Measurements from ENCODE around the gene B9D1. TPM values are rescaled to one million over a fixed set of nuclear protein-coding genes. Genes with fewer than 3 reads are reported as not detected.

Gene B9D1
- total RNA-seq, 1 donor from 2014 or later = 6.7 TPM

DNA sequence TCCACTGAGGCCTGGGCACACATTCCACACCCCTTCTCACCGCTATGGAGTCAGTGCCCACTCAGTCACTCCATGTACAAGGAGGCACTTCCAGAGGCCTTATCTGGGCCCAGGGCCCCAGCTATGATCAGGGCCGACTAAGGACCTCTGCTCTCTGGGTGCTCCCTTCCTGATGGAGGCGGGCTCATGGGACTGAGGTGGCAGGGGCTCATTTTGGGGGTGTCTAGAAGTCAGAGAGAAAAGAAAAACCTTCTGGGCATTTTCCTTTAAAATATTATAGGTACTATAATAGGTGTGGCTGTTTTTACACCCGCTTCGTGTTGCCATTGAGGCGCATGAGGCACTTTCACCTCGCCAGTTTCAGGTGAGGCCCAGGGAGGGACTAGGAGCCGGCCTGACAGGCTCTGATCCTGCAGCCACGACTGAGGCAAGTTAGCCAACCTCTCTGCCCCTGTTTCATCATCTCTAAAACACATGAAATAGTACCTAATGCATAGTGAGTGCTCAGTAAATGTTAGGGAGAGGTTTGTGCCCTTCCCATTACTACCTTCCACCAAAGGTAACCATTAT is 14.4 kb downstream of the B9D1 start:
- Mint-ChIP-seq H3K9me3 (no peaks in the 10 kb centered on the region), H3K27me3 (peaks cover 5% of the 10 kb centered on the region), H3K36me3 (ENCODE audit: low read depth) (no peaks in the 10 kb centered on the region), H3K27ac (no peak overlapping the region), H3K4me1 (peaks cover 8% of the 10 kb centered on the region), H3K4me3 (no peak overlapping the region)
- CTCF ChIA-PET = no interaction called here
- intact Hi-C loops (cut with micrococcal nuclease) = no loop called here
- DNase-seq (no peak), ATAC-seq (ENCODE audit: low read depth) (no peak)
- TF ChIP-seq CTCF (IDR thresholded peaks at IDR 0.05) = no peak
- POLR2A ChIA-PET = no interaction called here

- H3K9me3 Mint-ChIP-seq = no peaks in the 10 kb centered on the region
- CTCF ChIA-PET = interaction anchor here (0.7 kb wide), 1 partner anchor 9 kb away, joined by 3 read pairs; no protein-coding TSS in a partner anchor
- no peak for TF ChIP-seq CTCF (IDR thresholded peaks at IDR 0.05)
- no peak overlapping the region for H3K27ac Mint-ChIP-seq
- peaks cover 8% of the 10 kb centered on the region for H3K4me1 Mint-ChIP-seq
- ATAC-seq (ENCODE audit: low read depth) (peak; percentile 40), DNase-seq (no peak)
- no peak overlapping the region for H3K4me3 Mint-ChIP-seq
- no peaks in the 10 kb centered on the region for H3K36me3 Mint-ChIP-seq (ENCODE audit: low read depth)
- POLR2A ChIA-PET = no interaction called here
- H3K27me3 Mint-ChIP-seq = peaks cover 5% of the 10 kb centered on the region
- intact Hi-C loops (cut with micrococcal nuclease) = no loop called here
Measured at GRCh38 chr17:19347323-19348080, 15.0 kb downstream of the B9D1 start.

DNA sequence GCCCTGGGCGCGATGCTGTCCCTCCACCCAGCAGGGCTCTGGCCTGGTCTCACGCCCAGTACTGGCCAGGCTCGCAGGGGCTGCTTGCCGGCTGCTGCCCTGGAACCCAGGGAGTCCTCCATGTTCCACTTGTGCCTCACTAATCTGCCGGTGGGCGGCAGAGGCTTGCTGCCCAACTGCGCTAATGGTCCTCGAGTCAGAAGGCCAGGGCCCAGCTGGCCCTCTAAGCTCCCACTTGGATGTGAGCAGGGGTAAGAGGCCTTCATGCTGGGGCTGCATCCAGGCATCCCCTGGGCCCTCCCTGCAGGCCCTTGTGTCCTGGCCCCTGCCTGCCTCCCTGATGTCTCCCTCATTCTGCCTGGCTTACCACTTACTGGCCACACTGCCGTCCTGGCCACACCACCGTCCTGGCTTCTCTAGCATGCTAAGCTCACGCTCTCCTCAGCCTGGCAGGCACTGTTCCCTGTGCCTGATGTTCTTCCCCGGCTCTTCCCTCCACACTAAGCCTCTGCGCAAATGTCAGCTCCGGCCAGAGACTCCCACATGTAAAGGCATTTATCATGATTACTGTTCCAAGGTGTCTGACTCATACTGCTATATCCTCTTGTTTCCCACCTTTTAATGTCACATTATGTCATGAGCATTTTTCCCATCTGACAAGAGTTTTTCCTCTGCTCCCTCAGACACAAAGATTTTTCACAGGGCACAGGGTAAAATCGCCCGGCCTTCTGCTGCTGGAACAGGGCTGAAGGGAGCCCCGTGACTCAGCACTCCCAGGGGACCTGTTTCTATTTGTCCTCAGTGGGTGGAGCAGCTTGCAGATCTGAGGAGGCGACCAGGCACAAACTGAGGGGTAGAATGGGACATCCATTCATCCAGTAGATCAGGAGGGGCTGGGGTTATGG is 15.9 kb downstream of the B9D1 start:
- no peaks in the 10 kb centered on the region for H3K9me3 Mint-ChIP-seq
- H3K27me3 Mint-ChIP-seq = peaks cover 5% of the 10 kb centered on the region
- no peak for TF ChIP-seq CTCF (IDR thresholded peaks at IDR 0.05)
- ChIA-PET CTCF (interaction anchor here (0.7 kb wide), 1 partner anchor 8 kb away, joined by 3 read pairs; no protein-coding TSS in a partner anchor), POLR2A (no interaction called here)
- ATAC-seq (ENCODE audit: low read depth) = peak; percentile 81
- no peak for DNase-seq
- no peak overlapping the region for H3K4me3 Mint-ChIP-seq
- no peaks in the 10 kb centered on the region for H3K36me3 Mint-ChIP-seq (ENCODE audit: low read depth)
- H3K4me1 Mint-ChIP-seq = peaks cover 8% of the 10 kb centered on the region
- H3K27ac Mint-ChIP-seq = no peak overlapping the region
- intact Hi-C loops (cut with micrococcal nuclease) = no loop called here

DNA sequence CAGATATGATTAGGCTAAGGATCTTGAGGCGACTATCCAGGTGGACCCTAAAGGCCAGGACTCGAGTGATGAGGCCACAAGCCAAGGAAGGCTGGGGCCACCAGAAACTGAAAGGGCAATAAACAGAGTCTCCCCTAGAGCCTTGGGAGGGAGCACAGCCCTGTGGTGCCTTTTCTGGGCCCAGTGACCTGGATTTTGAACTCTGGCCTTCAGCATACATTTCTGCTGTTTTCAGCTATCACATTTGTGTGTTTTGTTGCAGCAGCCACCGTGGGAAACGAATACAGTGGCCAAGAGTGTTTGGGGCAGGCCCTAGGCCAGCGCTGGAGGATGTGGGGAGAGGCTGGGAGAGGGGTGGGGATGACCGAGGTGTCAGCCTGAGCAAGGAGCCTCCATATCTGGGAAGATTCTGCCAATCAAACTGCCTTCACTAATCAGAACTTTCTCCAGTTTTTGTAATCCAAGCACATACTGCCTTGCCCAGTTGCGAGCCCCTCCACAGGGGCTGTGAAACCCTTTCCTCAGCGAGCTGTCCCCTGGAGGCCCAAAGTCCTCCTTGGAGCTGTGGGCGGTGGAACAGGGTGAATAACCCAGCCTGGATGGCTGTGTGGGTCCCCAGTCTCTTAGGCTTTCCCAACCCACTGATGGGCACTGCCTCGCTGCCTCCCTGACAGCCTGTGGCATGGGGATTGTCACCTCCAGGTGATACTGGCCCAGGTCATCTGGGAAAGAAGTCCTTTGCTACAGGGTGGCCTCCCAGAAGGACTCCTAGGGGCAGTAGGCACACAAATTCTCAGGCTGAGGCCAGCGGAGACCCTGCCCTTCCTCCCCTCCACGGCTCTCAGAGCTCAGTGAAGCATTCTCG is 16.8 kb downstream of the B9D1 start:
- no peaks in the 10 kb centered on the region for H3K36me3 Mint-ChIP-seq (ENCODE audit: low read depth)
- intact Hi-C loops (cut with micrococcal nuclease) = no loop called here
- peaks cover 8% of the 10 kb centered on the region for H3K4me1 Mint-ChIP-seq
- ChIA-PET POLR2A (no interaction called here), CTCF (no interaction called here)
- DNase-seq (no peak), ATAC-seq (ENCODE audit: low read depth) (no peak)
- H3K27me3 Mint-ChIP-seq = peaks cover 5% of the 10 kb centered on the region
- no peaks in the 10 kb centered on the region for H3K9me3 Mint-ChIP-seq
- TF ChIP-seq CTCF (IDR thresholded peaks at IDR 0.05) = no peak
- H3K27ac Mint-ChIP-seq = no peak overlapping the region
- H3K4me3 Mint-ChIP-seq = no peak overlapping the region
